Spleen (tissue), 13 donors: Measurements from ENCODE around the gene EYS. TPM values are rescaled to one million over a fixed set of nuclear protein-coding genes. Genes with fewer than 3 reads are reported as not detected.

ENCODE experiments used
- DNase-seq: peaks from one replicate; pipeline ENCODE4 v3.0.0-alpha.2; 2020
- H3K27ac ChIP-seq, 8 donors: fragments of 200-600 bp; sonication (generic) in 7 of 8; 1 replicate in 4 of 8; 2 replicates in 4 of 8; pipeline versions ENCODE4 v1.5.0 to v1.8.0; 2016 to 2021; ENCODE audit warnings: inconsistent platforms in 4 of 8, mild to moderate bottlenecking in 4 of 8, moderate library complexity in 1 of 8
- H3K27me3 ChIP-seq, 7 donors: fragments of 200-600 bp; sonication (generic) in 6 of 7; replicated peaks in 1 of 7; 1 replicate in 4 of 7; 2 replicates in 3 of 7; pipeline versions ENCODE4 v1.5.0 to v1.8.0; 2016 to 2021; ENCODE audit warnings: inconsistent platforms in 3 of 7, mild to moderate bottlenecking in 1 of 7
- H3K36me3 ChIP-seq, 6 donors: fragments of 200-600 bp; sonication (generic) in 5 of 6; 1 replicate in 4 of 6; 2 replicates in 2 of 6; pipeline versions ENCODE4 v1.5.0 to v1.8.0; 2016 to 2021; ENCODE audit warnings: inconsistent platforms in 2 of 6
- H3K4me1 ChIP-seq, 6 donors: fragments of 200-600 bp; sonication (generic) in 5 of 6; 1 replicate in 3 of 6; 2 replicates in 3 of 6; pipeline versions ENCODE4 v1.5.0 to v1.8.0; 2016 to 2021; ENCODE audit warnings: inconsistent platforms in 3 of 6
- H3K4me3 ChIP-seq, 8 donors: fragments of 200-600 bp; sonication (generic) in 7 of 8; 1 replicate in 4 of 8; 2 replicates in 4 of 8; pipeline versions ENCODE4 v1.5.0 to v1.8.0; 2016 to 2021; ENCODE audit warnings: inconsistent platforms in 4 of 8, mild to moderate bottlenecking in 4 of 8, moderate library complexity in 2 of 8
- H3K9me3 ChIP-seq, 8 donors: fragments of 200-600 bp; sonication (generic) in 7 of 8; 1 replicate in 4 of 8; 2 replicates in 4 of 8; pipeline versions ENCODE4 v1.5.0 to v1.8.0; 2016 to 2021; ENCODE audit warnings: inconsistent platforms in 4 of 8
- POLR2A ChIP-seq, 3 donors: fragments of 450-650 bp; IDR thresholded peaks; one replicate each; pipeline ENCODE4 v1.5.1; 2017; ENCODE audit warnings: antibody characterized with exemption in 3 of 3, mild to moderate bottlenecking in 1 of 3
- POLR2AphosphoS5 ChIP-seq, 3 donors: sonication (generic); formaldehyde crosslinking; IDR thresholded peaks; one replicate each; pipeline ENCODE4 v1.5.1; 2017; ENCODE audit warnings: antibody characterized with exemption in 3 of 3
- WGBS, 5 donors: extraction: QIAGEN DNeasy Blood & Tissue Kit in 3 of 5; methylation state at CpG; one replicate each; pipeline versions ENCODE4 v1.1.5 to v1.1.7; 2013 to 2018; 5-methylcytosine and 5-hydroxymethylcytosine counted together
- intact Hi-C: fragments of 100-400 bp; cut with DNase I; formaldehyde crosslinking; loops from one replicate; pipeline ENCODE4 v1.15.0; 2023; ENCODE audit warnings: low total_unique reads
- long read RNA-seq, 2 donors: transcript quantifications; one replicate each; lab custom pipeline, GENCODE V29; 2026
- polyA plus RNA-seq, 3 donors: library from polyadenylated mRNA; stranded (reverse); fragments of 200-250 nt; gene quantifications; one replicate each; pipeline ENCODE4 v1.2.1, GENCODE V29; 2013
- total RNA-seq, 7 donors: library from RNA; depleted of rRNA in 3 of 7; stranded (reverse); fragments of >200 nt in 3 of 7; fragmentation: NEBNext Ultra II Directional in 4 of 7; extraction: Animal tissue kit (Norgen Biotek cat#: 25700) in 4 of 7; gene quantifications; one replicate each; pipeline versions ENCODE4 v1.1.0 to v1.2.1, GENCODE V29; 2016 to 2021
- TF ChIP-seq, protein P1 (sequence below), 11 experiments: fragments of 200-600 bp in 7 of 11; fragments of 450-650 bp in 4 of 11; sonication (generic) in 4 of 11; IDR thresholded peaks in 8 of 11; conservative IDR thresholded peaks in 3 of 11; 1 replicate in 7 of 11; 2 replicates in 4 of 11; pipeline versions ENCODE4 v1.4.0 to v1.8.0; 2016 to 2021; ENCODE audit warnings: antibody characterized with exemption in 11 of 11, inconsistent platforms in 4 of 11, mild to moderate bottlenecking in 1 of 11
- donor health status: healthy with polysubstance abuse.
- donor health status: DM: no; HTN: no; CAD: no; lungs with moderate emphysema.
- donor health status: DM: no; HTN: no; CAD: no.
- donor health status: Bipolar disorder and iron deficiency.
- donor health status: healthy.
- donor health status: DM: no; HTN: no; CAD: no.
- donor health status: DM: yes; HTN: yes; CAD: no.

Gene EYS
- under 1 TPM in 4 of 7 donors, not detected in 3; 0.21 to 0.72 (median 0.31) TPM for total RNA-seq
- polyA plus RNA-seq = under 1 TPM in 1 of 3 donors, not detected in 2; under 0.01 TPM
- long read RNA-seq, donor 1 = 0 reads
- long read RNA-seq, donor 2 = 0 reads

- no peaks in the 10 kb centered on the region for H3K4me1 ChIP-seq
Measured at GRCh38 chr6:65707126-65707826, at the start of gene EYS. EYS (minus strand) TSS chr6:65707226; CDS start chr6:65495410, 211,816 bp downstream.

DNA sequence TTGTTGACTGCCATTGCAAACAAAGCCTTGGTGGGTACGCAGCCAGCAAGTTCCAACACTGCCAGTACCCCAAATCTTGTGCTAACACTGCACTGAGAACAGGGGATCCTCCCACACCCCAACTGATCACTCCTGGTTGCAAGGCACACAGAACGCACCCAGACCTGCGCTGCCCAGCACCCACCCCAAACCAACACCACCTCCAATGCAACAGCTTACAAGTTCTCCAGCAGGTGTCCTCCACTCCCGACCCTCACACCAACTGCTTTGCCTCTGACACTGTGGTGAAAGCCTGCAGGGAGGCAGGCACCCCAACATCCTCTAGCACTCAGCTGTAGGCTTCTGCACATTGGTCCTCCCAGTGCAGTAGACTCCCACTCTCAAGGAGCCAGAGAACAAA lies 39.3 kb upstream of the EYS start:
- DNase-seq = no peak
- H3K4me3 ChIP-seq = no peak overlapping the region
- peaks cover 0 to 43% (median 12%) of the 10 kb centered on the region in 8 donors for H3K9me3 ChIP-seq
- intact Hi-C loops = no loop called here
- TF ChIP-seq POLR2AphosphoS5 (IDR thresholded peaks at IDR 0.05) (no peak), POLR2A (IDR thresholded peaks at IDR 0.05) (no peak)
- TF ChIP-seq, protein P1, sequence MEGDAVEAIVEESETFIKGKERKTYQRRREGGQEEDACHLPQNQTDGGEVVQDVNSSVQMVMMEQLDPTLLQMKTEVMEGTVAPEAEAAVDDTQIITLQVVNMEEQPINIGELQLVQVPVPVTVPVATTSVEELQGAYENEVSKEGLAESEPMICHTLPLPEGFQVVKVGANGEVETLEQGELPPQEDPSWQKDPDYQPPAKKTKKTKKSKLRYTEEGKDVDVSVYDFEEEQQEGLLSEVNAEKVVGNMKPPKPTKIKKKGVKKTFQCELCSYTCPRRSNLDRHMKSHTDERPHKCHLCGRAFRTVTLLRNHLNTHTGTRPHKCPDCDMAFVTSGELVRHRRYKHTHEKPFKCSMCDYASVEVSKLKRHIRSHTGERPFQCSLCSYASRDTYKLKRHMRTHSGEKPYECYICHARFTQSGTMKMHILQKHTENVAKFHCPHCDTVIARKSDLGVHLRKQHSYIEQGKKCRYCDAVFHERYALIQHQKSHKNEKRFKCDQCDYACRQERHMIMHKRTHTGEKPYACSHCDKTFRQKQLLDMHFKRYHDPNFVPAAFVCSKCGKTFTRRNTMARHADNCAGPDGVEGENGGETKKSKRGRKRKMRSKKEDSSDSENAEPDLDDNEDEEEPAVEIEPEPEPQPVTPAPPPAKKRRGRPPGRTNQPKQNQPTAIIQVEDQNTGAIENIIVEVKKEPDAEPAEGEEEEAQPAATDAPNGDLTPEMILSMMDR (IDR thresholded peaks at IDR 0.05 in 8 of 11, conservative IDR thresholded peaks at IDR 0.05 in 3 of 11) = no peak
- H3K27me3 ChIP-seq = no peaks in the 10 kb centered on the region
- H3K36me3 ChIP-seq = no peaks in the 10 kb centered on the region
- 64 to 88% (median 80%) methylated on average over 4 of the region's 4 CpGs for WGBS, 5 donors
- no peak overlapping the region for H3K27ac ChIP-seq
- no peaks in the 10 kb centered on the region for H3K4me1 ChIP-seq

More at GRCh38 chr6:65707126-65707826, at the start of gene EYS:
- 82 to 94% (median 88%) methylated on average over 4 of the region's 4 CpGs for WGBS, 5 donors
- H3K36me3 ChIP-seq = no peaks in the 10 kb centered on the region
- no peak for DNase-seq
- intact Hi-C loops = no loop called here
- H3K27me3 ChIP-seq = no peaks in the 10 kb centered on the region
- no peak within 1 kb of the TSS for H3K27ac ChIP-seq
- no peaks in the 10 kb centered on the region for H3K9me3 ChIP-seq
- TF ChIP-seq POLR2A (IDR thresholded peaks at IDR 0.05) (no peak), POLR2AphosphoS5 (IDR thresholded peaks at IDR 0.05) (no peak)
- TF ChIP-seq, protein P1 (IDR thresholded peaks at IDR 0.05 in 8 of 11, conservative IDR thresholded peaks at IDR 0.05 in 3 of 11) = no peak
- H3K4me3 ChIP-seq = no peak within 1 kb of the TSS

DNA sequence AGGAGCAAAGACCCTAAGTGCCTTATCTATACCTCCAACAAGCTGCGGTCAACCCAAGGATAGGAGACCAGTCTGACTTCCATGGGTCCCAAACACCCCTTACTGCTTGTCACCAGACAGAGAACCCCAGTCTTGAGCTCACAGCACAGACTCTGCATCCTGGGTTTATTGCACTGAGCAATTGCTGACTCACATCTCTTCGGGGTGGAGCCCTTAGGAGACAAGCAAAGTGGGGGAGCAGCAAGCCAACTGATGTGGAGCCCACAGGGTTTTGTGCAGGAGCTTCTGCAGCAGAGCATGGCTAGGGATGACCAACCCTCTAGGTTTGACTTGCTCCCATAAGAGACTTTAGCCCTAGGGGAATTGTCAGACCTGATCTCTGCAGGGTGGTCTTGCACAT lies 38.6 kb upstream of the EYS start:
- H3K4me3 ChIP-seq = no peak overlapping the region

More for the DNA sequence above, 38.6 kb upstream of the EYS start:
- Histone ChIP-seq H3K9me3 (peaks cover 0 to 43% (median 11%) of the 10 kb centered on the region in 8 donors), H3K27me3 (no peaks in the 10 kb centered on the region), H3K4me1 (no peaks in the 10 kb centered on the region), H3K27ac (no peak overlapping the region), H3K36me3 (no peaks in the 10 kb centered on the region)
- DNase-seq = no peak
- 76 to 100% (median 85%) methylated on average over 2 of the region's 2 CpGs for WGBS, 5 donors
- intact Hi-C loops = no loop called here
- TF ChIP-seq POLR2AphosphoS5 (IDR thresholded peaks at IDR 0.05) (no peak), POLR2A (IDR thresholded peaks at IDR 0.05) (no peak)
- TF ChIP-seq, protein P1 (IDR thresholded peaks at IDR 0.05 in 8 of 11, conservative IDR thresholded peaks at IDR 0.05 in 3 of 11) = no peak
